Measurements from ENCODE around the gene TNF. TPM values are rescaled to one million over a fixed set of nuclear protein-coding genes. Genes with fewer than 3 reads are reported as not detected.

Gene TNF
- total RNA-seq, 1 donor from 2014 or later = 1.2 TPM

- Mint-ChIP-seq H3K4me3 (ENCODE audit: unreplicated experiment) (peak overlapping the region; percentile 40), H3K4me1 (ENCODE audit: low read depth, unreplicated experiment) (peaks cover 12% of the 10 kb centered on the region), H3K36me3 (ENCODE audit: low read depth, unreplicated experiment) (no peaks in the 10 kb centered on the region), H3K27ac (ENCODE audit: unreplicated experiment) (no peak overlapping the region), H3K9me3 (ENCODE audit: unreplicated experiment) (no peaks in the 10 kb centered on the region), H3K27me3 (ENCODE audit: low read depth, unreplicated experiment) (peaks cover 27% of the 10 kb centered on the region)
- H2AFZ ChIP-seq (ENCODE audit: low read depth, low read length) = no peak overlapping the region
- H3K9me3 ChIP-seq (ENCODE audit: insufficient read depth, low read depth, low read length) = no peaks in the 10 kb centered on the region
- H3K4me2 ChIP-seq (ENCODE audit: low read length) = no peak overlapping the region
- H3K27ac ChIP-seq (ENCODE audit: low read depth, low read length) = no peak overlapping the region
- H3K79me2 ChIP-seq (ENCODE audit: insufficient read depth, low read length) = no peaks in the 10 kb centered on the region
- TF ChIP-seq EZH2 (IDR thresholded peaks at IDR 0.05; ENCODE audit: insufficient read depth, low read length) (no peak), CTCF (IDR thresholded peaks at IDR 0.05; ENCODE audit: insufficient read depth, low read depth, low read length) (no peak)
- FAIRE-seq (no peak), DNase-seq (ENCODE audit: low read depth) (no peak)
- no peaks in the 10 kb centered on the region for H3K36me3 ChIP-seq (ENCODE audit: insufficient read depth, low read length)
- H3K27me3 ChIP-seq (ENCODE audit: insufficient read depth, low read length) = peaks cover 3% of the 10 kb centered on the region
- no peak overlapping the region for H3K4me3 ChIP-seq (ENCODE audit: insufficient read depth, low read depth, low read length)
- H4K20me1 ChIP-seq (ENCODE audit: insufficient read depth, low read length) = no peaks in the 10 kb centered on the region
- H3K4me1 ChIP-seq (ENCODE audit: insufficient read depth, low read length) = peaks cover 5% of the 10 kb centered on the region
- H3K9ac ChIP-seq (ENCODE audit: low read length) = no peak overlapping the region
These were observed 754 bp downstream of the TNF start for GRCh38 chr6:31575952-31576685.

GRCh38 chr6:31576897-31577578 is 1.7 kb downstream of the TNF start:
- Histone ChIP-seq H3K27ac (ENCODE audit: low read depth, low read length) (no peak overlapping the region), H3K36me3 (ENCODE audit: insufficient read depth, low read length) (no peaks in the 10 kb centered on the region), H3K9ac (ENCODE audit: low read length) (no peak overlapping the region), H3K9me3 (ENCODE audit: insufficient read depth, low read depth, low read length) (no peaks in the 10 kb centered on the region), H3K4me2 (ENCODE audit: low read length) (no peak overlapping the region), H3K79me2 (ENCODE audit: insufficient read depth, low read length) (no peaks in the 10 kb centered on the region), H2AFZ (ENCODE audit: low read depth, low read length) (no peak overlapping the region), H4K20me1 (ENCODE audit: insufficient read depth, low read length) (no peaks in the 10 kb centered on the region), H3K27me3 (ENCODE audit: insufficient read depth, low read length) (peaks cover 3% of the 10 kb centered on the region), H3K4me3 (ENCODE audit: insufficient read depth, low read depth, low read length) (no peak overlapping the region), H3K4me1 (ENCODE audit: insufficient read depth, low read length) (peaks cover 11% of the 10 kb centered on the region)
- Mint-ChIP-seq H3K4me1 (ENCODE audit: low read depth, unreplicated experiment) (peaks cover 12% of the 10 kb centered on the region), H3K27me3 (ENCODE audit: low read depth, unreplicated experiment) (peaks cover 21% of the 10 kb centered on the region), H3K9me3 (ENCODE audit: unreplicated experiment) (no peaks in the 10 kb centered on the region), H3K27ac (ENCODE audit: unreplicated experiment) (no peak overlapping the region), H3K4me3 (ENCODE audit: unreplicated experiment) (no peak overlapping the region), H3K36me3 (ENCODE audit: low read depth, unreplicated experiment) (no peaks in the 10 kb centered on the region)
- TF ChIP-seq CTCF (IDR thresholded peaks at IDR 0.05; ENCODE audit: insufficient read depth, low read depth, low read length) = no peak
- no peak for TF ChIP-seq EZH2 (IDR thresholded peaks at IDR 0.05; ENCODE audit: insufficient read depth, low read length)
- DNase-seq (ENCODE audit: low read depth) = no peak
- FAIRE-seq = no peak

- H3K36me3 Mint-ChIP-seq (ENCODE audit: low read depth, unreplicated experiment) = no peaks in the 10 kb centered on the region
- no peaks in the 10 kb centered on the region for H3K79me2 ChIP-seq (ENCODE audit: insufficient read depth, low read length)
- no peak overlapping the region for H3K9ac ChIP-seq (ENCODE audit: low read length)
- H3K4me3 Mint-ChIP-seq (ENCODE audit: unreplicated experiment) = no peak overlapping the region
- no peak for FAIRE-seq
- H3K27ac Mint-ChIP-seq (ENCODE audit: unreplicated experiment) = no peak overlapping the region
- no peak overlapping the region for H3K27ac ChIP-seq (ENCODE audit: low read depth, low read length)
- peaks cover 3% of the 10 kb centered on the region for H3K27me3 ChIP-seq (ENCODE audit: insufficient read depth, low read length)
- H3K9me3 ChIP-seq (ENCODE audit: insufficient read depth, low read depth, low read length) = no peaks in the 10 kb centered on the region
- H3K36me3 ChIP-seq (ENCODE audit: insufficient read depth, low read length) = no peaks in the 10 kb centered on the region
- TF ChIP-seq EZH2 (IDR thresholded peaks at IDR 0.05; ENCODE audit: insufficient read depth, low read length) (no peak), CTCF (IDR thresholded peaks at IDR 0.05; ENCODE audit: insufficient read depth, low read depth, low read length) (no peak)
- no peaks in the 10 kb centered on the region for H4K20me1 ChIP-seq (ENCODE audit: insufficient read depth, low read length)
- H3K4me2 ChIP-seq (ENCODE audit: low read length) = no peak overlapping the region
- H3K4me3 ChIP-seq (ENCODE audit: insufficient read depth, low read depth, low read length) = no peak overlapping the region
- H3K4me1 ChIP-seq (ENCODE audit: insufficient read depth, low read length) = peaks cover 11% of the 10 kb centered on the region
- DNase-seq (ENCODE audit: low read depth) = no peak
- no peak overlapping the region for H2AFZ ChIP-seq (ENCODE audit: low read depth, low read length)
- H3K4me1 Mint-ChIP-seq (ENCODE audit: low read depth, unreplicated experiment) = peaks cover 15% of the 10 kb centered on the region
- H3K27me3 Mint-ChIP-seq (ENCODE audit: low read depth, unreplicated experiment) = peaks cover 18% of the 10 kb centered on the region
- H3K9me3 Mint-ChIP-seq (ENCODE audit: unreplicated experiment) = no peaks in the 10 kb centered on the region
These were observed 2.2 kb downstream of the TNF start for GRCh38 chr6:31577579-31577966.

Data from astrocyte (in vitro differentiated cells and primary cell).